GM23338 (cell line): Measurements from ENCODE around the gene FGFRL1.

Experiments
- CREB1 ChIP-seq: fragments of 250-450 bp; sonication (Bioruptor Pico); IDR thresholded peaks from 2 replicates; pipeline ENCODE4 v1.5.0; 2020; ENCODE audit warnings: low read depth, mild to moderate bottlenecking, moderate library complexity
- ETS1 ChIP-seq: IDR thresholded peaks from 2 replicates; pipeline ENCODE4 v1.6.1; 2016; ENCODE audit warnings: antibody characterized with exemption
- EZH2 ChIP-seq: fragments of 200-600 bp; sonication (generic); IDR thresholded peaks from one replicate; pipeline ENCODE4 v1.8.0; 2017; ENCODE audit warnings: antibody characterized with exemption, mild to moderate bottlenecking, low read depth; ENCODE audit not compliant: unreplicated experiment
- EZH2phosphoT487 ChIP-seq: fragments of 200-600 bp; sonication (generic); IDR thresholded peaks from one replicate; pipeline ENCODE4 v1.8.1; 2018; ENCODE audit warnings: antibody characterized with exemption; ENCODE audit not compliant: unreplicated experiment
- JUNB ChIP-seq: IDR thresholded peaks from one replicate; pipeline ENCODE4 v1.6.1; 2016; ENCODE audit warnings: antibody characterized with exemption; ENCODE audit not compliant: unreplicated experiment
- NANOG ChIP-seq: IDR thresholded peaks from 2 replicates; pipeline ENCODE4 v1.6.1; 2016; ENCODE audit warnings: antibody characterized with exemption, borderline replicate concordance
- POLR2AphosphoS5 ChIP-seq: IDR thresholded peaks from 2 replicates; pipeline ENCODE4 v1.6.1; 2016; ENCODE audit warnings: antibody characterized with exemption, low read depth
- STAT1 ChIP-seq: IDR thresholded peaks from one replicate; pipeline ENCODE4 v1.6.1; 2016; ENCODE audit warnings: antibody characterized with exemption; ENCODE audit not compliant: unreplicated experiment
- ZNF114 ChIP-seq: fragments of 250-450 bp; sonication (Bioruptor Pico); IDR thresholded peaks from 2 replicates; pipeline ENCODE4 v1.5.0; 2020; ENCODE audit warnings: mild to moderate bottlenecking, moderate library complexity
- ZNF462 ChIP-seq: fragments of 250-450 bp; sonication (Bioruptor Pico); IDR thresholded peaks from 2 replicates; pipeline ENCODE4 v1.5.0; 2020; ENCODE audit warnings: mild to moderate bottlenecking, moderate library complexity
- TF ChIP-seq, protein P1 (sequence below), 2 experiments: fragments of 200-600 bp in 1 of 2; sonication (generic) in 1 of 2; conservative IDR thresholded peaks; 2 replicates each; pipeline versions ENCODE4 v1.5.1 to v1.6.1; 2016 to 2017; ENCODE audit warnings: antibody characterized with exemption in 2 of 2, low read depth in 2 of 2, mild to moderate bottlenecking in 2 of 2, moderate library complexity in 1 of 2
- TF ChIP-seq, protein P2 (sequence below): IDR thresholded peaks from one replicate; pipeline ENCODE4 v1.6.1; 2018; ENCODE audit warnings: antibody characterized with exemption; ENCODE audit not compliant: unreplicated experiment

GRCh38 chr4:1012034-1012739, 761 bp downstream of the FGFRL1 start:
- TF ChIP-seq POLR2AphosphoS5, result no peak
- TF ChIP-seq EZH2phosphoT487, result no peak
- TF ChIP-seq, protein P1, sequence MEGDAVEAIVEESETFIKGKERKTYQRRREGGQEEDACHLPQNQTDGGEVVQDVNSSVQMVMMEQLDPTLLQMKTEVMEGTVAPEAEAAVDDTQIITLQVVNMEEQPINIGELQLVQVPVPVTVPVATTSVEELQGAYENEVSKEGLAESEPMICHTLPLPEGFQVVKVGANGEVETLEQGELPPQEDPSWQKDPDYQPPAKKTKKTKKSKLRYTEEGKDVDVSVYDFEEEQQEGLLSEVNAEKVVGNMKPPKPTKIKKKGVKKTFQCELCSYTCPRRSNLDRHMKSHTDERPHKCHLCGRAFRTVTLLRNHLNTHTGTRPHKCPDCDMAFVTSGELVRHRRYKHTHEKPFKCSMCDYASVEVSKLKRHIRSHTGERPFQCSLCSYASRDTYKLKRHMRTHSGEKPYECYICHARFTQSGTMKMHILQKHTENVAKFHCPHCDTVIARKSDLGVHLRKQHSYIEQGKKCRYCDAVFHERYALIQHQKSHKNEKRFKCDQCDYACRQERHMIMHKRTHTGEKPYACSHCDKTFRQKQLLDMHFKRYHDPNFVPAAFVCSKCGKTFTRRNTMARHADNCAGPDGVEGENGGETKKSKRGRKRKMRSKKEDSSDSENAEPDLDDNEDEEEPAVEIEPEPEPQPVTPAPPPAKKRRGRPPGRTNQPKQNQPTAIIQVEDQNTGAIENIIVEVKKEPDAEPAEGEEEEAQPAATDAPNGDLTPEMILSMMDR (conservative IDR thresholded peaks at IDR 0.05; ENCODE audit: low read depth in 2 of 2), result no peak
- no peak for TF ChIP-seq EZH2
- TF ChIP-seq, protein P2, sequence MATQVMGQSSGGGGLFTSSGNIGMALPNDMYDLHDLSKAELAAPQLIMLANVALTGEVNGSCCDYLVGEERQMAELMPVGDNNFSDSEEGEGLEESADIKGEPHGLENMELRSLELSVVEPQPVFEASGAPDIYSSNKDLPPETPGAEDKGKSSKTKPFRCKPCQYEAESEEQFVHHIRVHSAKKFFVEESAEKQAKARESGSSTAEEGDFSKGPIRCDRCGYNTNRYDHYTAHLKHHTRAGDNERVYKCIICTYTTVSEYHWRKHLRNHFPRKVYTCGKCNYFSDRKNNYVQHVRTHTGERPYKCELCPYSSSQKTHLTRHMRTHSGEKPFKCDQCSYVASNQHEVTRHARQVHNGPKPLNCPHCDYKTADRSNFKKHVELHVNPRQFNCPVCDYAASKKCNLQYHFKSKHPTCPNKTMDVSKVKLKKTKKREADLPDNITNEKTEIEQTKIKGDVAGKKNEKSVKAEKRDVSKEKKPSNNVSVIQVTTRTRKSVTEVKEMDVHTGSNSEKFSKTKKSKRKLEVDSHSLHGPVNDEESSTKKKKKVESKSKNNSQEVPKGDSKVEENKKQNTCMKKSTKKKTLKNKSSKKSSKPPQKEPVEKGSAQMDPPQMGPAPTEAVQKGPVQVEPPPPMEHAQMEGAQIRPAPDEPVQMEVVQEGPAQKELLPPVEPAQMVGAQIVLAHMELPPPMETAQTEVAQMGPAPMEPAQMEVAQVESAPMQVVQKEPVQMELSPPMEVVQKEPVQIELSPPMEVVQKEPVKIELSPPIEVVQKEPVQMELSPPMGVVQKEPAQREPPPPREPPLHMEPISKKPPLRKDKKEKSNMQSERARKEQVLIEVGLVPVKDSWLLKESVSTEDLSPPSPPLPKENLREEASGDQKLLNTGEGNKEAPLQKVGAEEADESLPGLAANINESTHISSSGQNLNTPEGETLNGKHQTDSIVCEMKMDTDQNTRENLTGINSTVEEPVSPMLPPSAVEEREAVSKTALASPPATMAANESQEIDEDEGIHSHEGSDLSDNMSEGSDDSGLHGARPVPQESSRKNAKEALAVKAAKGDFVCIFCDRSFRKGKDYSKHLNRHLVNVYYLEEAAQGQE, result no peak
- no peak for TF ChIP-seq JUNB
- TF ChIP-seq NANOG, result no peak
- no peak for TF ChIP-seq ETS1
- TF ChIP-seq STAT1, result no peak
- TF ChIP-seq ZNF114, result no peak
- no peak for TF ChIP-seq CREB1 (CRISPR knock-in tag)
- no peak for TF ChIP-seq ZNF462 (CRISPR knock-in tag)
